Measurements from ENCODE around the gene GABRG3. TPM values are rescaled to one million over a fixed set of nuclear protein-coding genes. Genes with fewer than 3 reads are reported as not detected.

Gene GABRG3
- polyA plus RNA-seq, 1 donor = 0.57 TPM

- H3K27ac ChIP-seq (ENCODE audit: low read length) = no peak overlapping the region
- H3K9me3 ChIP-seq (ENCODE audit: control insufficient read depth, low read depth, low read length) = peaks cover 2% of the 10 kb centered on the region
- no peaks in the 10 kb centered on the region for H3K36me3 ChIP-seq (ENCODE audit: control insufficient read depth, insufficient read depth, low read length)
- H3K4me3 ChIP-seq (ENCODE audit: low read length) = no peak overlapping the region
- H3K27me3 ChIP-seq (ENCODE audit: control insufficient read depth, insufficient read depth, low read length) = no peaks in the 10 kb centered on the region
- H3K4me1 ChIP-seq (ENCODE audit: control insufficient read depth, insufficient read depth, low read length) = no peaks in the 10 kb centered on the region
- no CpG with 5 or more reads among the region's 26 CpGs for WGBS (ENCODE audit: insufficient coverage, low lambda C conversion rate)
- DNase-seq = no peak
Observed at GRCh38 chr15:27573805-27574485, 603.0 kb downstream of the GABRG3 start.

DNA sequence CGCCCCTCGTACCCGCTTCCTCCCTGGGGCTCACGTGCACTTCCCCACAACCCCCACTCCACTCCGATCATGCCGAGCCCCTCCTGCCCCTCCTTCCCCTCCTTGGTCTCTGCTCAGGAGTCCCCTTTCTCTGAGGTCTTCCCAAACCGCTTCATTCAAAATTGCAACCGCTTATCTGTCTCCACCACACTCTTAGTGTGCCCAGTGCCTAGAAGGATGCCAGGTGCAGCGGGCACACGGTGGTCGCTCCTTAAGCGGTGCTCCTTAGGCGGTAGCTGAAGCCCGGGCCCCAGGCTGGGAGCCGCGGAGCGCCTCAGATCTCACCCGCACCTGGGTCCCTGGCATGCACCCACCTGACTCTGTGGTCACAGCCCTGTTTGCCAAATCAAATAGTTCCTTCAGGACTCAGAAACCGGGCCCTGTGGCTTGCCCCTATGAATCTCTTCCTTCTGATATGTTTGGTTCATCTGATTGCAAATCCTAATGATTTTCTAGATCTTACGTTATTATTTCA, 603.6 kb downstream of the GABRG3 start:
- H3K9me3 ChIP-seq (ENCODE audit: control insufficient read depth, low read depth, low read length) = peaks cover 2% of the 10 kb centered on the region
- H3K4me3 ChIP-seq (ENCODE audit: low read length) = no peak overlapping the region
- DNase-seq = no peak
- no peaks in the 10 kb centered on the region for H3K36me3 ChIP-seq (ENCODE audit: control insufficient read depth, insufficient read depth, low read length)
- H3K27ac ChIP-seq (ENCODE audit: low read length) = no peak overlapping the region
- H3K4me1 ChIP-seq (ENCODE audit: control insufficient read depth, insufficient read depth, low read length) = no peaks in the 10 kb centered on the region
- 100% methylated on average over 2 of the region's 20 CpGs for WGBS (ENCODE audit: insufficient coverage, low lambda C conversion rate)
- H3K27me3 ChIP-seq (ENCODE audit: control insufficient read depth, insufficient read depth, low read length) = no peaks in the 10 kb centered on the region

GRCh38 chr15:27575521-27575920, 604.5 kb downstream of the GABRG3 start:
- Histone ChIP-seq H3K9me3 (ENCODE audit: control insufficient read depth, low read depth, low read length) (peaks cover 2% of the 10 kb centered on the region), H3K4me3 (ENCODE audit: low read length) (no peak overlapping the region), H3K36me3 (ENCODE audit: control insufficient read depth, insufficient read depth, low read length) (no peaks in the 10 kb centered on the region), H3K27me3 (ENCODE audit: control insufficient read depth, insufficient read depth, low read length) (no peaks in the 10 kb centered on the region), H3K4me1 (ENCODE audit: control insufficient read depth, insufficient read depth, low read length) (no peaks in the 10 kb centered on the region), H3K27ac (ENCODE audit: low read length) (no peak overlapping the region)
- DNase-seq = no peak
- WGBS (ENCODE audit: insufficient coverage, low lambda C conversion rate) = 87% methylated on average over 3 of the region's 3 CpGs

- no peak overlapping the region for H3K27ac ChIP-seq (ENCODE audit: low read length)
- no peak overlapping the region for H3K4me3 ChIP-seq (ENCODE audit: low read length)
- 83% methylated on average over 1 of the region's 1 CpG for WGBS (ENCODE audit: insufficient coverage, low lambda C conversion rate)
- DNase-seq = no peak
- H3K36me3 ChIP-seq (ENCODE audit: control insufficient read depth, insufficient read depth, low read length) = no peaks in the 10 kb centered on the region
- no peaks in the 10 kb centered on the region for H3K4me1 ChIP-seq (ENCODE audit: control insufficient read depth, insufficient read depth, low read length)
- peaks cover 2% of the 10 kb centered on the region for H3K9me3 ChIP-seq (ENCODE audit: control insufficient read depth, low read depth, low read length)
- no peaks in the 10 kb centered on the region for H3K27me3 ChIP-seq (ENCODE audit: control insufficient read depth, insufficient read depth, low read length)
Observed at GRCh38 chr15:27576576-27576975, 605.6 kb downstream of the GABRG3 start.

DNA sequence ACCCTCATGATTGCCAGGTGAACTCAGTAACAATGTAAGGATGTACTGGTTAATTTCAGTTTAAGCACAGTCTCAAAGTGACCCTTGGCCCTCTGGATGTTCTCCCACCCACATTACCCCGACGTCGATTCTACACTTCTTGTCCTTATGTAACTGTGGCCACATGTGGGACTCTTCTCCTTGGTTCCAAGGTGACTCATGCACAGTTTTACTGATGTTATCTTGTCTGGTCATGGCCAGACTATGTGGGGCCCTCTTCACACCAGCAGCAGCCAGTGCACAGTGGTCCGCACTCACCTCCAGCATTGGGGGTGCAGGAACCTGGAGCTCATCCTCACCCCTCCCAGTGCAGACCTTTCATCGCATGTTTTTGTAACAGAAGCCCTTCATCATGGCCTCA, 608.8 kb downstream of the GABRG3 start:
- no peak for DNase-seq
- no peaks in the 10 kb centered on the region for H3K36me3 ChIP-seq (ENCODE audit: control insufficient read depth, insufficient read depth, low read length)
- WGBS (ENCODE audit: insufficient coverage, low lambda C conversion rate) = no CpG with 5 or more reads among the region's 5 CpGs
- H3K27ac ChIP-seq (ENCODE audit: low read length) = no peak overlapping the region
- no peak overlapping the region for H3K4me3 ChIP-seq (ENCODE audit: low read length)
- no peaks in the 10 kb centered on the region for H3K9me3 ChIP-seq (ENCODE audit: control insufficient read depth, low read depth, low read length)
- H3K4me1 ChIP-seq (ENCODE audit: control insufficient read depth, insufficient read depth, low read length) = no peaks in the 10 kb centered on the region
- H3K27me3 ChIP-seq (ENCODE audit: control insufficient read depth, insufficient read depth, low read length) = no peaks in the 10 kb centered on the region

GRCh38 chr15:27582726-27583410, 611.9 kb downstream of the GABRG3 start:
- Histone ChIP-seq H3K9me3 (ENCODE audit: control insufficient read depth, low read depth, low read length) (no peaks in the 10 kb centered on the region), H3K27ac (ENCODE audit: low read length) (no peak overlapping the region), H3K4me3 (ENCODE audit: low read length) (no peak overlapping the region), H3K36me3 (ENCODE audit: control insufficient read depth, insufficient read depth, low read length) (no peaks in the 10 kb centered on the region), H3K27me3 (ENCODE audit: control insufficient read depth, insufficient read depth, low read length) (no peaks in the 10 kb centered on the region), H3K4me1 (ENCODE audit: control insufficient read depth, insufficient read depth, low read length) (no peaks in the 10 kb centered on the region)
- 79% methylated on average over 2 of the region's 5 CpGs for WGBS (ENCODE audit: insufficient coverage, low lambda C conversion rate)
- no peak for DNase-seq

DNA sequence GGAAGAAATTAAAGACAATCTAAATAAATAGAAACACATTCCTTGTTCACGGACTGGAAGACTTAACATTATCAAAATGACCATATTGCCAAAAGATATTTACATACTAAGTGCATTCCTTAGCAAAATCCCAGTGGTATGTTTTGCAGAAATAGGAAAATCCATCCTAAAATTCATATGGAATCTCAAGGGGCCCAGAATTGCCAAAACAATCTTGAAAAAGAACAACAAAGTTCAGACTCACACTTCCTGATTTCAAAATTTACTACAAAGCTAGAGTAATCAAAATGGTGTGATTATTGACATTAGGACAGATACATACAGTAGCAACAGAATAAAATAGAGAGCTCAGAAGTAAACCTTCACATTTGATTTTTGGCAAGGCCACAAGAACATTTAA, 612.7 kb downstream of the GABRG3 start:
- WGBS (ENCODE audit: insufficient coverage, low lambda C conversion rate) = no CpG with 5 or more reads among the region's 1 CpG
- no peak overlapping the region for H3K4me3 ChIP-seq (ENCODE audit: low read length)

GRCh38 chr15:27585041-27585640, 614.2 kb downstream of the GABRG3 start:
- 60% methylated on average over 1 of the region's 6 CpGs for WGBS (ENCODE audit: insufficient coverage, low lambda C conversion rate)
- DNase-seq = no peak
- H3K27me3 ChIP-seq (ENCODE audit: control insufficient read depth, insufficient read depth, low read length) = no peaks in the 10 kb centered on the region
- H3K4me1 ChIP-seq (ENCODE audit: control insufficient read depth, insufficient read depth, low read length) = no peaks in the 10 kb centered on the region
- no peak overlapping the region for H3K4me3 ChIP-seq (ENCODE audit: low read length)
- H3K27ac ChIP-seq (ENCODE audit: low read length) = no peak overlapping the region
- H3K9me3 ChIP-seq (ENCODE audit: control insufficient read depth, low read depth, low read length) = no peaks in the 10 kb centered on the region
- H3K36me3 ChIP-seq (ENCODE audit: control insufficient read depth, insufficient read depth, low read length) = no peaks in the 10 kb centered on the region

More for the DNA sequence above, 612.7 kb downstream of the GABRG3 start:
- Histone ChIP-seq H3K4me1 (ENCODE audit: control insufficient read depth, insufficient read depth, low read length) (no peaks in the 10 kb centered on the region), H3K9me3 (ENCODE audit: control insufficient read depth, low read depth, low read length) (no peaks in the 10 kb centered on the region), H3K27me3 (ENCODE audit: control insufficient read depth, insufficient read depth, low read length) (no peaks in the 10 kb centered on the region), H3K36me3 (ENCODE audit: control insufficient read depth, insufficient read depth, low read length) (no peaks in the 10 kb centered on the region), H3K27ac (ENCODE audit: low read length) (no peak overlapping the region)
- DNase-seq = no peak

GRCh38 chr15:27587810-27588209, 616.8 kb downstream of the GABRG3 start:
- Histone ChIP-seq H3K27me3 (ENCODE audit: control insufficient read depth, insufficient read depth, low read length) (no peaks in the 10 kb centered on the region), H3K36me3 (ENCODE audit: control insufficient read depth, insufficient read depth, low read length) (no peaks in the 10 kb centered on the region), H3K4me3 (ENCODE audit: low read length) (no peak overlapping the region), H3K9me3 (ENCODE audit: control insufficient read depth, low read depth, low read length) (no peaks in the 10 kb centered on the region), H3K4me1 (ENCODE audit: control insufficient read depth, insufficient read depth, low read length) (no peaks in the 10 kb centered on the region), H3K27ac (ENCODE audit: low read length) (no peak overlapping the region)
- no peak for DNase-seq
- WGBS (ENCODE audit: insufficient coverage, low lambda C conversion rate) = 58% methylated on average over 3 of the region's 14 CpGs

DNA sequence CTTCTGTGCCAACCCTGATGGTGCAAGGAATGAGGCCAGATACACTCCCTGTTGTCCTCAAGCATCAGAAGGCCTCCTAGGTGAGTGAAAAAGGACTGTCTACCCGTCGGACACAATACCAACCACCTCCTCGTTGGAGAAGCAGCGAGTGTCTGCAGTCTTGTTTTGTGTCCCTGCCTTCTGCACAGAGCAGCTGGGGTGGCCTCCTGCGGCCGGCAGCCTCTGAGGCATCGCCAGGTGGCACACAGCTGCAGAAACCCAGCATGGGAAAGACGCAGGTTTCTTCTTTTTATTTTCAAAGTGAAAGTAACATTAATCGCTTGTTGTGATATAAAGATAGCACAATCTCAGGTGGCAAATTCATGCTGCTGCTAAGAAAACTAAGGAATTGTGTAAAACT, 618.3 kb downstream of the GABRG3 start:
- H3K27me3 ChIP-seq (ENCODE audit: control insufficient read depth, insufficient read depth, low read length) = no peaks in the 10 kb centered on the region
- H3K4me3 ChIP-seq (ENCODE audit: low read length) = no peak overlapping the region
- no peak for DNase-seq
- H3K36me3 ChIP-seq (ENCODE audit: control insufficient read depth, insufficient read depth, low read length) = no peaks in the 10 kb centered on the region
- no CpG with 5 or more reads among the region's 9 CpGs for WGBS (ENCODE audit: insufficient coverage, low lambda C conversion rate)
- no peaks in the 10 kb centered on the region for H3K9me3 ChIP-seq (ENCODE audit: control insufficient read depth, low read depth, low read length)
- H3K4me1 ChIP-seq (ENCODE audit: control insufficient read depth, insufficient read depth, low read length) = no peaks in the 10 kb centered on the region
- no peak overlapping the region for H3K27ac ChIP-seq (ENCODE audit: low read length)

Data from large intestine (tissue), 3 donors.